Upper lobe of right lung (tissue), 1 donor: ENCODE measurements around the gene MMP13. TPM values are rescaled to one million over a fixed set of nuclear protein-coding genes. Genes with fewer than 3 reads are reported as not detected.
"Not testable (repeated sequence)": the region's sequence is repeated elsewhere in the genome, so short reads cannot be mapped to it uniquely, and the experiment has no call there.

Experiments used
- ATAC-seq: fragments of 200-7000 bp; cut with Tn5 transposase; one replicate; pipeline ENCODE4 v1.9.1; 2020; ENCODE audit warnings: mild to moderate bottlenecking, moderate library complexity
- DNase-seq: peaks from one replicate; pipeline ENCODE4 v3.0.0-alpha.2; 2020
- H3K27ac ChIP-seq: fragments of 200-600 bp; one replicate; pipeline ENCODE4 v1.8.0; 2022
- H3K27me3 ChIP-seq: fragments of 200-600 bp; one replicate; pipeline ENCODE4 v1.8.0; 2022; ENCODE audit warnings: mild to moderate bottlenecking
- H3K36me3 ChIP-seq: fragments of 200-600 bp; one replicate; pipeline ENCODE4 v1.8.0; 2022
- H3K4me1 ChIP-seq: fragments of 200-600 bp; one replicate; pipeline ENCODE4 v1.8.0; 2022
- H3K4me3 ChIP-seq: fragments of 200-600 bp; one replicate; pipeline ENCODE4 v1.8.0; 2022; ENCODE audit warnings: mild to moderate bottlenecking
- H3K9me3 ChIP-seq: fragments of 200-600 bp; one replicate; pipeline ENCODE4 v1.8.0; 2022
- CTCF ChIP-seq: fragments of 200-600 bp; IDR thresholded peaks from one replicate; pipeline ENCODE4 v1.8.0; 2022; ENCODE audit warnings: antibody characterized with exemption
- intact Hi-C: fragments of 100-400 bp; cut with DNase I; formaldehyde crosslinking; loops from one replicate; pipeline ENCODE4 v1.11.0; 2022
- total RNA-seq: library from RNA; stranded (reverse); fragmentation: NEBNext Ultra II Directional; extraction: Animal tissue kit (Norgen Biotek cat#: 25700); gene quantifications from one replicate; pipeline ENCODE4 v1.2.1, GENCODE V29; 2021
- donor health status: DM: no; HTN: yes; CAD: no; lungs with severe emphysema.

MMP13 gene
- total RNA-seq, 1 donor from 2014 or later, result not detected

GRCh38 chr11:102986815-102987214 is 31.3 kb upstream of the MMP13 start:
- no peaks in the 10 kb centered on the region for H3K36me3 ChIP-seq
- no peaks in the 10 kb centered on the region for H3K4me1 ChIP-seq
- DNase-seq, result no peak
- intact Hi-C loops, result no loop called here
- no peaks in the 10 kb centered on the region for H3K27me3 ChIP-seq
- no peak for ATAC-seq
- H3K9me3 ChIP-seq, result no peaks in the 10 kb centered on the region
- no peak overlapping the region for H3K4me3 ChIP-seq
- no peak for TF ChIP-seq CTCF
- H3K27ac ChIP-seq, result no peak overlapping the region

GRCh38 chr11:102985850-102986249 is 30.3 kb upstream of the MMP13 start:
- ATAC-seq (no peak), DNase-seq (no peak)
- Histone ChIP-seq H3K27me3 (no peaks in the 10 kb centered on the region), H3K36me3 (no peaks in the 10 kb centered on the region), H3K4me1 (no peaks in the 10 kb centered on the region), H3K4me3 (no peak overlapping the region), H3K27ac (no peak overlapping the region), H3K9me3 (no peaks in the 10 kb centered on the region)
- intact Hi-C loops, result no loop called here
- no peak for TF ChIP-seq CTCF

- no peak for TF ChIP-seq CTCF
- Histone ChIP-seq H3K36me3 (no peaks in the 10 kb centered on the region), H3K4me1 (no peaks in the 10 kb centered on the region), H3K27ac (no peak overlapping the region), H3K27me3 (no peaks in the 10 kb centered on the region), H3K4me3 (no peak overlapping the region), H3K9me3 (no peaks in the 10 kb centered on the region)
- no peak for DNase-seq
- ATAC-seq, result no peak
- intact Hi-C loops, result no loop called here
These were observed 28.0 kb upstream of the MMP13 start for GRCh38 chr11:102983486-102983885.

GRCh38 chr11:102981324-102981910 is 25.9 kb upstream of the MMP13 start:
- no peak for TF ChIP-seq CTCF
- DNase-seq (no peak), ATAC-seq (no peak)
- no peaks in the 10 kb centered on the region for H3K9me3 ChIP-seq
- H3K36me3 ChIP-seq, result no peaks in the 10 kb centered on the region
- no peak overlapping the region for H3K4me3 ChIP-seq
- H3K4me1 ChIP-seq, result no peaks in the 10 kb centered on the region
- intact Hi-C loops, result no loop called here
- H3K27me3 ChIP-seq, result no peaks in the 10 kb centered on the region
- H3K27ac ChIP-seq, result no peak overlapping the region

GRCh38 chr11:102974552-102975280 is 19.2 kb upstream of the MMP13 start:
- ATAC-seq (no peak), DNase-seq (no peak)
- no peaks in the 10 kb centered on the region for H3K36me3 ChIP-seq
- TF ChIP-seq CTCF, result no peak
- H3K27me3 ChIP-seq, result no peaks in the 10 kb centered on the region
- H3K9me3 ChIP-seq, result no peaks in the 10 kb centered on the region
- intact Hi-C loops, result no loop called here
- H3K4me1 ChIP-seq, result no peaks in the 10 kb centered on the region
- H3K27ac ChIP-seq, result no peak overlapping the region
- no peak overlapping the region for H3K4me3 ChIP-seq

- H3K9me3 ChIP-seq, DNase-seq, H3K4me3 ChIP-seq, H3K27ac ChIP-seq, ATAC-seq, H3K4me1 ChIP-seq, H3K36me3 ChIP-seq, H3K27me3 ChIP-seq, intact Hi-C loops: not testable (repeated sequence)
These were observed 18.2 kb upstream of the MMP13 start for GRCh38 chr11:102973698-102974097.
